ENCODE results near the gene MYH14. TPM values are rescaled to one million over a fixed set of nuclear protein-coding genes. Genes with fewer than 3 reads are reported as not detected.

The MYH14 gene
- total and polyA plus RNA-seq, 2 of the 4 experiments (the other 2 are of a cell fraction) = not detected

- 39% methylated on average over 2 of the region's 3 CpGs; no CpG with 5 or more reads in 1 of the 2 experiments for WGBS, 2 experiments (ENCODE audit: extremely low coverage in 2 of 2, insufficient read length in 1 of 2)
- Histone ChIP-seq H4K20me1 (ENCODE audit: insufficient read depth, low read length) (no peaks in the 10 kb centered on the region), H4K91ac (ENCODE audit: insufficient read depth, low read depth, low read length) (no peak overlapping the region), H3K9ac (ENCODE audit: low read depth, low read length) (no peak overlapping the region), H3K4ac (ENCODE audit: low read depth, low read length) (no peak overlapping the region), H3K23ac (ENCODE audit: low read depth, low read length) (no peak overlapping the region), H3K14ac (replicated peaks; ENCODE audit: low read depth, low read length) (no peak overlapping the region), H2AK9ac (replicated peaks; ENCODE audit: low read depth, low read length, poor library complexity) (no peak overlapping the region), H2BK5ac (ENCODE audit: low read depth, low read length, poor library complexity, severe bottlenecking) (no peak overlapping the region), H3K9me1 (ENCODE audit: insufficient read depth, low read length) (no peaks in the 10 kb centered on the region), H3K56ac (ENCODE audit: extremely low read depth, insufficient read depth, low read length) (no peak overlapping the region), H4K5ac (ENCODE audit: low read depth, low read length) (no peak overlapping the region), H3K27me3 (ENCODE audit: control insufficient read depth, insufficient read depth, low read length) (no peaks in the 10 kb centered on the region), H3K36me3 (ENCODE audit: control insufficient read depth, insufficient read depth, low read length) (no peaks in the 10 kb centered on the region), H2BK15ac (ENCODE audit: low read depth, low read length) (no peak overlapping the region), H3K4me2 (ENCODE audit: low read depth, low read length) (no peak overlapping the region), H2BK120ac (ENCODE audit: low read depth, low read length) (no peak overlapping the region), H3K18ac (ENCODE audit: low read depth, low read length) (no peak overlapping the region), H3K9me3 (ENCODE audit: control insufficient read depth, insufficient read depth, low read length) (peaks cover 17% of the 10 kb centered on the region; the same call in 1 of the 2 replicates), H3K4me3 (ENCODE audit: insufficient read depth, low read depth, low read length) (no peak overlapping the region), H2BK20ac (ENCODE audit: low read depth, low read length) (no peak overlapping the region), H3K4me1 (ENCODE audit: control insufficient read depth, insufficient read depth, low read length) (no peaks in the 10 kb centered on the region), H2AFZ (replicated peaks; ENCODE audit: low read length, poor library complexity) (no peak overlapping the region), H2AK5ac (ENCODE audit: low read depth, low read length) (no peak overlapping the region), H3K79me1 (ENCODE audit: low read depth in 1 of 2, low read length in 2 of 2) (no peaks in the 10 kb centered on the region), H3K27ac (ENCODE audit: insufficient read depth, low read length) (no peak overlapping the region), H4K8ac (ENCODE audit: low read depth in 2 of 2, low read length in 2 of 2) (no peak overlapping the region)
- TF ChIP-seq RFX5 (IDR thresholded peaks at IDR 0.05; ENCODE audit: low read depth, low read length) = no peak
- no TSS peak for BruUV-seq (replicated peaks)
- in situ Hi-C loops (cut with MboI; ENCODE audit: low sequenced_read_pairs) (no loop called here), intact Hi-C loops (cut with micrococcal nuclease) (no loop called here), dilution Hi-C loops (cut with HindIII; ENCODE audit: low sequenced_read_pairs, unreplicated experiment) (no loop called here)
- DNase-seq = no peak
- ChIA-PET POLR2A (ENCODE audit: unreplicated experiment) (no interaction called here), CTCF (no interaction called here)
- ATAC-seq (ENCODE audit: low read depth) = no peak
Observed at GRCh38 chr19:50232600-50232999, 29.2 kb downstream of the MYH14 start.

Measured in IMR-90 (cell line).